H1 (cell line): ENCODE measurements around the gene ASCC2. TPM values are rescaled to one million over a fixed set of nuclear protein-coding genes. Genes with fewer than 3 reads are reported as not detected.

ENCODE experiments used
- CTCF ChIA-PET: fragments of 300-600 bp; sonication (Branson Sonifier 250); formaldehyde crosslinking; loops from one replicate; lab custom pipeline; 2021; ENCODE audit not compliant: partially characterized antibody; lab: Charles Lee
- POLR2A ChIA-PET: fragments of 300-600 bp; sonication (Branson Sonifier 250); formaldehyde crosslinking; loops from one replicate; lab custom pipeline; 2021; ENCODE audit warnings: inconsistent platforms; ENCODE audit not compliant: partially characterized antibody; lab: Charles Lee
- DNase-seq, 2 experiments: peaks; one replicate each; pipeline versions ENCODE4 v3.0.0 to v3.0.0-alpha.2; 2010 to 2022; ENCODE audit warnings: low spot score in 2 of 2, low read depth in 1 of 2, mixed read lengths in 1 of 2
- FAIRE-seq: peaks from 2 replicates; lab custom pipeline; 2011; peaks lifted over from hg19 to GRCh38; lab: Jason Lieb, UNC
- H2AFZ ChIP-seq: 2 replicates; pipeline ENCODE4 v1.8.1; 2012; ENCODE audit warnings: low read length, inconsistent platforms
- H2AK5ac ChIP-seq: 2 replicates; pipeline ENCODE4 v1.6.1; 2013; ENCODE audit warnings: low read depth, low read length
- H2BK120ac ChIP-seq: replicated peaks from 2 replicates; pipeline ENCODE3; 2013; ENCODE audit warnings: low read depth, low read length, inconsistent platforms
- H2BK12ac ChIP-seq: 2 replicates; pipeline ENCODE4 v1.6.1; 2013; ENCODE audit warnings: low read depth, low read length
- H2BK15ac ChIP-seq: 2 replicates; pipeline ENCODE4 v1.6.1; 2013; ENCODE audit warnings: low read length
- H2BK20ac ChIP-seq: 2 replicates; pipeline ENCODE4 v1.6.1; 2013; ENCODE audit warnings: low read length
- H2BK5ac ChIP-seq: 2 replicates; pipeline ENCODE4 v1.6.1; 2013; ENCODE audit warnings: low read depth, low read length
- H3K14ac ChIP-seq: 2 replicates; pipeline ENCODE4 v1.6.1; 2013; ENCODE audit warnings: inconsistent platforms; ENCODE audit not compliant: insufficient read length
- H3K18ac ChIP-seq: 2 replicates; pipeline ENCODE4 v1.6.1; 2013; ENCODE audit warnings: low read length; ENCODE audit errors: extremely low read depth
- H3K23ac ChIP-seq: 2 replicates; pipeline ENCODE4 v1.6.1; 2013; ENCODE audit warnings: inconsistent platforms; ENCODE audit not compliant: insufficient read length
- H3K23me2 ChIP-seq: 2 replicates; pipeline ENCODE4 v1.6.1; 2013; ENCODE audit warnings: low read depth, low read length
- H3K27ac ChIP-seq: 2 replicates; pipeline ENCODE4 v1.6.1; 2011; ENCODE audit warnings: low read depth, low read length, inconsistent platforms
- H3K27me3 ChIP-seq, 4 experiments: replicated peaks in 1 of 4; 1 replicate in 1 of 4; 2 replicates in 3 of 4; pipeline versions ENCODE4 v1.6.1 to v1.8.1; 2011 to 2013; ENCODE audit warnings: low read length in 3 of 4, mild to moderate bottlenecking in 3 of 4, inconsistent platforms in 2 of 4, mixed read lengths in 2 of 4, moderate library complexity in 1 of 4; ENCODE audit not compliant: control insufficient read depth in 3 of 4, insufficient read depth in 3 of 4; ENCODE audit errors: extremely low read depth in 1 of 4
- H3K36me3 ChIP-seq, 4 experiments: 2 replicates each; pipeline versions ENCODE4 v1.6.1 to v1.8.1; 2011 to 2013; ENCODE audit warnings: mild to moderate bottlenecking in 4 of 4, low read length in 3 of 4, moderate library complexity in 2 of 4, control low read depth in 1 of 4, inconsistent platforms in 1 of 4; ENCODE audit not compliant: insufficient read depth in 4 of 4, control insufficient read depth in 2 of 4
- H3K4ac ChIP-seq: replicated peaks from 2 replicates; pipeline ENCODE3; 2013; ENCODE audit warnings: low read length, low read depth, mixed read lengths, inconsistent platforms; ENCODE audit not compliant: insufficient read length
- H3K4me1 ChIP-seq, 4 experiments: replicated peaks in 1 of 4; 1 replicate in 1 of 4; 2 replicates in 3 of 4; pipeline versions ENCODE4 v1.6.1 to v1.8.1; 2011 to 2013; ENCODE audit warnings: low read length in 3 of 4, inconsistent platforms in 2 of 4, mixed read lengths in 1 of 4; ENCODE audit not compliant: insufficient read depth in 4 of 4, control insufficient read depth in 3 of 4
- H3K4me2 ChIP-seq, 2 experiments: 2 replicates each; pipeline versions ENCODE4 v1.6.1 to v1.8.1; 2011 to 2013; ENCODE audit warnings: low read depth in 2 of 2, low read length in 2 of 2, control low read depth in 1 of 2, inconsistent platforms in 1 of 2, mild to moderate bottlenecking in 1 of 2; ENCODE audit not compliant: insufficient read depth in 1 of 2
- H3K4me3 ChIP-seq, 4 experiments: fragments of 200-600, 300-600 bp in 1 of 4; sonication (generic), shearing (Covaris generic), sonication (Bioruptor Twin) in 1 of 4; 2 replicates each; pipeline versions ENCODE4 v1.5.1 to v1.8.1; 2011 to 2016; ENCODE audit warnings: low read length in 4 of 4, low read depth in 3 of 4, control low read depth in 2 of 4, inconsistent platforms in 2 of 4, mild to moderate bottlenecking in 2 of 4, mixed read lengths in 1 of 4, moderate library complexity in 1 of 4; ENCODE audit not compliant: insufficient read depth in 2 of 4; ENCODE audit errors: extremely low read depth in 1 of 4
- H3K56ac ChIP-seq: replicated peaks from 2 replicates; pipeline ENCODE3; 2013; ENCODE audit warnings: low read depth, mild to moderate bottlenecking, mixed read lengths, low read length, inconsistent platforms; ENCODE audit not compliant: insufficient read length
- H3K79me1 ChIP-seq: 2 replicates; pipeline ENCODE4 v1.6.1; 2013; ENCODE audit warnings: low read depth, low read length, control low read depth
- H3K79me2 ChIP-seq, 2 experiments: 2 replicates each; pipeline versions ENCODE4 v1.6.1 to v1.8.1; 2012 to 2013; ENCODE audit warnings: low read length in 2 of 2, mild to moderate bottlenecking in 2 of 2, inconsistent platforms in 1 of 2; ENCODE audit not compliant: insufficient read depth in 2 of 2, control insufficient read depth in 1 of 2
- H3K9ac ChIP-seq, 4 experiments: replicated peaks in 1 of 4; 1 replicate in 1 of 4; 2 replicates in 3 of 4; pipeline versions ENCODE4 v1.6.1 to v1.8.1; 2011 to 2013; ENCODE audit warnings: low read depth in 3 of 4, low read length in 3 of 4, control low read depth in 2 of 4, mild to moderate bottlenecking in 2 of 4, moderate library complexity in 2 of 4, inconsistent platforms in 1 of 4; ENCODE audit errors: extremely low read depth in 1 of 4
- H3K9me3 ChIP-seq, 2 experiments: 2 replicates each; pipeline versions ENCODE4 v1.6.1 to v1.8.1; 2012 to 2013; ENCODE audit warnings: mild to moderate bottlenecking in 2 of 2, moderate library complexity in 2 of 2, control low read depth in 1 of 2, inconsistent platforms in 1 of 2, low read depth in 1 of 2, low read length in 1 of 2, mixed read lengths in 1 of 2; ENCODE audit not compliant: insufficient read depth in 2 of 2
- H4K20me1 ChIP-seq, 2 experiments: replicated peaks in 1 of 2; 2 replicates each; pipeline versions ENCODE3 to v1.8.1; 2011 to 2013; ENCODE audit warnings: inconsistent platforms in 2 of 2, low read length in 2 of 2, mild to moderate bottlenecking in 1 of 2; ENCODE audit not compliant: insufficient read depth in 2 of 2, control insufficient read depth in 1 of 2
- H4K5ac ChIP-seq: 2 replicates; pipeline ENCODE4 v1.6.1; 2013; ENCODE audit warnings: low read length, low read depth, mixed read lengths, inconsistent platforms; ENCODE audit not compliant: insufficient read length
- H4K8ac ChIP-seq: 2 replicates; pipeline ENCODE4 v1.8.0; 2013; ENCODE audit warnings: mild to moderate bottlenecking, moderate library complexity, low read length, inconsistent platforms; ENCODE audit not compliant: insufficient read depth; ENCODE audit errors: extremely low read depth
- H4K91ac ChIP-seq: replicated peaks from 2 replicates; pipeline ENCODE3; 2013; ENCODE audit warnings: low read length, mixed read lengths, inconsistent platforms; ENCODE audit not compliant: insufficient read length
- BACH1 ChIP-seq: IDR thresholded peaks from 2 replicates; pipeline ENCODE4 v1.6.1; 2012; ENCODE audit warnings: low read length, improper control_type of control experiment
- CBX5 ChIP-seq: fragments of 300-800, 300-1000 bp; sonication (generic); IDR thresholded peaks from 2 replicates; pipeline ENCODE4 v1.7.1; 2016; ENCODE audit warnings: antibody characterized with exemption, low read length, low read depth
- EP300 ChIP-seq, 2 experiments: IDR thresholded peaks; 1 replicate in 1 of 2; 2 replicates in 1 of 2; pipeline ENCODE4 v1.6.1; 2011 to 2012; ENCODE audit warnings: low read depth in 2 of 2, low read length in 2 of 2, mild to moderate bottlenecking in 2 of 2, borderline replicate concordance in 1 of 2, inconsistent platforms in 1 of 2, moderate library complexity in 1 of 2
- JUND ChIP-seq: IDR thresholded peaks from 2 replicates; pipeline ENCODE4 v1.6.1; 2011; ENCODE audit warnings: mild to moderate bottlenecking, improper control_type of control experiment, low read length
- KDM4A ChIP-seq: IDR thresholded peaks from one replicate; pipeline ENCODE4 v1.7.1; 2012; ENCODE audit warnings: low read depth, mild to moderate bottlenecking, moderate library complexity, low read length, inconsistent platforms; ENCODE audit not compliant: severe bottlenecking
- RAD21 ChIP-seq, 2 experiments: IDR thresholded peaks in 1 of 2; conservative IDR thresholded peaks in 1 of 2; 2 replicates each; pipeline ENCODE4 v1.6.1; 2011; ENCODE audit warnings: low read depth in 2 of 2, low read length in 2 of 2, improper control_type of control experiment in 1 of 2, inconsistent platforms in 1 of 2, mild to moderate bottlenecking in 1 of 2, moderate library complexity in 1 of 2
- RBBP5 ChIP-seq: IDR thresholded peaks from 2 replicates; pipeline ENCODE4 v1.7.1; 2012; ENCODE audit warnings: low read depth, mild to moderate bottlenecking, inconsistent platforms, low read length, moderate library complexity, borderline replicate concordance
- RFX5 ChIP-seq: IDR thresholded peaks from 2 replicates; pipeline ENCODE4 v1.6.1; 2011; ENCODE audit warnings: low read depth, low read length, improper control_type of control experiment, borderline replicate concordance
- SIX5 ChIP-seq: IDR thresholded peaks from 2 replicates; pipeline ENCODE4 v1.6.1; 2011; ENCODE audit warnings: mild to moderate bottlenecking, low read depth, low read length
- SP4 ChIP-seq: IDR thresholded peaks from 2 replicates; pipeline ENCODE4 v1.6.1; 2012; ENCODE audit warnings: low read length, inconsistent platforms
- SUZ12 ChIP-seq: fragments of 200-600 bp; sonication (generic); IDR thresholded peaks from 2 replicates; pipeline ENCODE4 v1.6.1; 2012; ENCODE audit warnings: mild to moderate bottlenecking, inconsistent platforms, low read length, moderate library complexity, mixed read lengths
- TBP ChIP-seq: IDR thresholded peaks from 2 replicates; pipeline ENCODE4 v1.6.1; 2011; ENCODE audit warnings: low read depth, low read length, improper control_type of control experiment
- WGBS, 2 experiments: shearing (Covaris generic) in 1 of 2; methylation state at CpG; one replicate each; pipeline versions ENCODE4 v1.1.6 to v1.1.7; 2013 to 2015; ENCODE audit warnings: low lambda C conversion rate in 2 of 2, mixed read lengths in 2 of 2, inconsistent platforms in 1 of 2, low coverage in 1 of 2, missing lambda C conversion rate in 1 of 2; ENCODE audit not compliant: insufficient replicate concordance in 2 of 2, insufficient coverage in 1 of 2, insufficient read length in 1 of 2; ENCODE audit errors: extremely low coverage in 1 of 2, missing lambda C conversion rate in 1 of 2; 5-methylcytosine and 5-hydroxymethylcytosine counted together
- polyA plus RNA-seq, 7 experiments: library from polyadenylated mRNA; depleted of rRNA in 3 of 7; stranded (reverse) in 5 of 7; unstranded in 2 of 7; fragments of >200 nt in 5 of 7; fragments of 200-250 nt in 2 of 7; gene quantifications; 1 replicate in 5 of 7; 2 replicates in 1 of 7; 4 replicates in 1 of 7; pipeline versions ENCODE4 v1.2.1 to v1.2.3, GENCODE V29; 2011 to 2013; ENCODE audit warnings: missing spikeins in 2 of 7, mixed read lengths in 2 of 7
- total RNA-seq: library from RNA; stranded (reverse); fragmentation: NEBNext Ultra II Directional; extraction: Animal tissue kit (Norgen Biotek cat#: 25700); gene quantifications from 2 replicates; pipeline ENCODE4 v1.2.1, GENCODE V29; 2021

The ASCC2 gene
- total and polyA plus RNA-seq, 2 of the 8 experiments (the other 6 are each of a cell fraction or from before 2014, with no cell fraction given), result 35.0 to 35.8 TPM

DNA sequence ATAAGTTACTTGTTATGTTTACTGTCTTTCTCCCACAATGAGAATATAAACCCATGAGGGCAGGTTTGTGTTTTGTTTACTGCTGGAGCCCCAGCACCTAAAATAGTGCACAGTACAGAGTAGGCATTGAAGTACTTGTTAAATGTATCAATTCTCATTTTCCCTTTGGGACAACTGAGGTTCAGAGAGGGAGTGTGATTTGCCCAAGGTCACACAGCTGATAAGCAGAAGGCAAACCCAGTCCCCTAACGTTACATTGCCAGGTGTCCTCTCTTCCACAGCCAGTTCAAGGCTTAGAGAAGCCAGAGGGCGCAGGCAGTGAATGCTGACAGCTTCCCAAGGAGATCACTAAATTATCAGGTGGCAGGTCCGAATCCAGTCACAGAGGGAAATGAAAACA lies 88.0 kb downstream of the ASCC2 start:
- no peak overlapping the region for H4K5ac ChIP-seq
- H4K91ac ChIP-seq, result no peak overlapping the region
- H4K20me1 ChIP-seq, result peaks cover 0 to 1% of the 10 kb centered on the region in 2 experiments
- no peaks in the 10 kb centered on the region; a peak in 1 of 7 replicates for H3K4me1 ChIP-seq
- TF ChIP-seq JUND (no peak), TBP (no peak), SP4 (no peak), EP300 (IDR thresholded peaks at IDR 0.05; ENCODE audit: borderline replicate concordance in 1 of 2, low read depth in 2 of 2, low read length in 2 of 2) (no peak), SIX5 (no peak), SUZ12 (no peak), BACH1 (no peak), KDM4A (no peak), RAD21 (IDR thresholded peaks at IDR 0.05 in 1 of 2, conservative IDR thresholded peaks at IDR 0.05 in 1 of 2; ENCODE audit: low read depth in 2 of 2, low read length in 2 of 2) (no peak), RFX5 (no peak), RBBP5 (no peak), CBX5 (no peak)
- H3K56ac ChIP-seq, result no peak overlapping the region
- no peaks in the 10 kb centered on the region for H3K23me2 ChIP-seq
- no peak overlapping the region for H3K4me2 ChIP-seq
- no peak overlapping the region for H2BK5ac ChIP-seq
- no peak overlapping the region for H2BK12ac ChIP-seq
- no peak overlapping the region for H2BK120ac ChIP-seq
- no peaks in the 10 kb centered on the region for H3K27me3 ChIP-seq
- no peak overlapping the region for H2AFZ ChIP-seq
- no peak overlapping the region for H3K14ac ChIP-seq
- no peak overlapping the region for H2BK20ac ChIP-seq
- H3K79me2 ChIP-seq, result no peaks in the 10 kb centered on the region
- POLR2A ChIA-PET, result interaction anchor here (1.0 to 1.8 kb wide), 2 partner anchors 12 to 62 kb away, joined by 3 to 4 read pairs; no protein-coding TSS in a partner anchor
- H3K27ac ChIP-seq, result no peak overlapping the region
- H2AK5ac ChIP-seq, result no peak overlapping the region
- H3K4me3 ChIP-seq, result no peak overlapping the region
- no peaks in the 10 kb centered on the region for H3K79me1 ChIP-seq
- no peak overlapping the region for H3K4ac ChIP-seq
- no peaks in the 10 kb centered on the region for H3K9me3 ChIP-seq
- H3K23ac ChIP-seq, result no peak overlapping the region
- H3K18ac ChIP-seq, result no peak overlapping the region
- CTCF ChIA-PET, result interaction anchor here (1.3 to 2.4 kb wide), 2 partner anchors 15 to 60 kb away, joined by 3 to 7 read pairs; no protein-coding TSS in a partner anchor
- WGBS, 2 experiments, result 89% methylated on average over 3 of the region's 3 CpGs; no CpG with 5 or more reads in 1 of the 2 experiments
- H3K36me3 ChIP-seq, result no peaks in the 10 kb centered on the region
- no peak overlapping the region for H4K8ac ChIP-seq
- no peak overlapping the region for H3K9ac ChIP-seq
- DNase-seq (no peak), FAIRE-seq (no peak)
- no peak overlapping the region for H2BK15ac ChIP-seq
